GM06990 (cell line): ENCODE results near the gene HTT-AS.

Experiments used
- DNase-seq: peaks from one replicate; pipeline ENCODE4 v3.0.0-alpha.2; 2011; ENCODE audit not compliant: insufficient read length; ENCODE audit errors: extremely low read depth
- H3K27me3 ChIP-seq: replicated peaks from 2 replicates; pipeline ENCODE4 v1.6.0; 2011; ENCODE audit warnings: low read length; ENCODE audit not compliant: control insufficient read depth, insufficient read depth
- H3K36me3 ChIP-seq: 2 replicates; pipeline ENCODE4 v1.5.1; 2011; ENCODE audit warnings: low read length; ENCODE audit not compliant: control insufficient read depth, insufficient read depth
- H3K4me3 ChIP-seq: replicated peaks from 2 replicates; pipeline ENCODE4 v1.5.1; 2011; ENCODE audit warnings: low read depth, mild to moderate bottlenecking, control low read depth, low read length
- CTCF ChIP-seq: IDR thresholded peaks from 2 replicates; pipeline ENCODE4 v1.5.1; 2011; ENCODE audit warnings: low read length, control low read depth, mild to moderate bottlenecking, inconsistent platforms; ENCODE audit not compliant: insufficient read depth, poor library complexity, severe bottlenecking

The HTT-AS gene

GRCh38 chr4:3041192-3042142 lies 32.9 kb downstream of the HTT-AS start:
- Histone ChIP-seq H3K27me3 (no peaks in the 10 kb centered on the region), H3K4me3 (peak overlapping the region; percentile 82), H3K36me3 (no peaks in the 10 kb centered on the region)
- DNase-seq, result peak; percentile 82
- no peak for TF ChIP-seq CTCF

DNA sequence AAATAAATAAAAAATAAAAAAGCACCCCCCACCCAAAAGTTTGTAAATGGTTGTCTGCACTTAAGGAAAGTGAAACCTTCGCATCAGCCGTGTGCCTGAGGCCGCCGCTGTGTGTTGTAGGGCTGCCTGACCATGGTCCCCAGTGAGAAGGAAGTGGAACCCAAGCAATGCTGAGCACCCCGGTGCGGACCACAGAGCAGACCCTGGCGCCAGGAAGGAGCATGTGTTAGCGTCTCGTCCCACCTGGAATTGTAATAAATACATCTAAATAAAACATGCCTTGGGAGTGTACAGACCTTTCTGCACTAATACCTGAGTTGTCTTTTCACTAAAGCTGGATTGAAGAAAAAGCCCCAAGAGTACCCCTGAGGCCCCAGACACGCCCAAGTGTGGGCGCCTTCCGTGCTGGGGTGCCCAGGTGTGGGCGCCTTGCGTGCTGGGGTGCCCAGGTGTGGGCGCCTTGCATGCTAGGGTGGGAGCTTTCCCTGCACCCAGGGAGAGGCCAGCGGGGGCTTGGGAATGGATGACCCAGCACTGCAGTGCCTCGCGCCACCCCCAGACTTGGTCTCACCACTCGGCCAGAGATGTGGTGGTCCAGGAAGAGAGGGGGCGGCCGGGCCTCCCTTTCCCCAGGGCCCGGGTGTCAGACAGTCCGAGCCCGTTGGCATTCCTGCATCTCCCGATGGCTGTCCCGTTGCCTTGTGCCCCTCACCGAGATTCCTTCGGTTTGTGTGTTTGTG lies 33.7 kb downstream of the HTT-AS start:
- TF ChIP-seq CTCF, result no peak
- peak overlapping the region; percentile 82 for H3K4me3 ChIP-seq
- peak; percentile 71 for DNase-seq
- H3K36me3 ChIP-seq, result no peaks in the 10 kb centered on the region
- no peaks in the 10 kb centered on the region for H3K27me3 ChIP-seq

DNA sequence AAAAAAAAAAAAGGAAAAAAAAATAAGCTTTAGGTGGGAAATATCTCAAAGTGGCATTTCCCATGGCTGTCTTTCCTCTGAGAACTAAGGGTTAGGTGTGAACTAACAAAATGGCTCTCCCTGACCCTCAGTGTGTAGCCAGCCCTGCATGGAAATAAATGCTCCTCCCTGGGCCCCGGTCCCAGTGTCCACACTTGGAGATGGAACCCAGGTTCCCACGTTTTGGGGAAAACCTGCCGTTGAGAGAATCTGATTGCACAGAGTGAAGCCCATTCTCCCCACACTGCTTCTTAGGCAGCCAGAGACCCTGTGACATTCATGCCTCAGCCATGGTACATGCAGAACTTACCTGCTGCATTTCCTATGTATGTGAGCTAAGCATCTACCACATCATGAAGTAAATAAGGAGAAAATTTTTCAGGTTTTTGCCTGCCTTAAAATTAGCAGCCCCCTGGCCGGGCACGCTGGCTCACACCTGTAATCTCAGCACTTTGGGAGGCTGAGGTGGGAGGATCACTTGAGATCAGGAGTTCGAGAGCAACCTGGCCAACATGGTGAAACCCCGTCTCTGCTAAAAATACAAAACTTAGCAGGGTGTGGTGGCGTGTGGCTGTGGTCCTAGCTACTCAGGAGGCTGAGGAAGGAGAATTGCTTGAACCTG lies 34.5 kb downstream of the HTT-AS start:
- H3K27me3 ChIP-seq, result no peaks in the 10 kb centered on the region
- DNase-seq, result peak; percentile 34
- H3K36me3 ChIP-seq, result no peaks in the 10 kb centered on the region
- peak overlapping the region; percentile 82 for H3K4me3 ChIP-seq
- no peak for TF ChIP-seq CTCF

GRCh38 chr4:3037957-3038461 lies 36.3 kb downstream of the HTT-AS start:
- H3K27me3 ChIP-seq, result no peaks in the 10 kb centered on the region
- peak; percentile 52 for DNase-seq
- TF ChIP-seq CTCF, result no peak
- 0 out of 2 replicates have a peak overlapping the region, but pooled peaks have one; percentile 2 for H3K4me3 ChIP-seq
- no peaks in the 10 kb centered on the region for H3K36me3 ChIP-seq

GRCh38 chr4:3036131-3036952 lies 38.0 kb downstream of the HTT-AS start:
- H3K36me3 ChIP-seq, result no peaks in the 10 kb centered on the region
- no peak for DNase-seq
- H3K27me3 ChIP-seq, result no peaks in the 10 kb centered on the region
- no peak for TF ChIP-seq CTCF
- no peak overlapping the region for H3K4me3 ChIP-seq
